Activated CD4-positive, alpha-beta T cell treated with anti-CD3 and anti-CD28 coated beads for 4 hours (primary cell): ENCODE measurements around the gene DSCAML1.

Experiments
- DNase-seq, 2 donors: peaks; one replicate each; pipeline ENCODE4 v3.0.0-alpha.2; 2020

DSCAML1 gene

DNA sequence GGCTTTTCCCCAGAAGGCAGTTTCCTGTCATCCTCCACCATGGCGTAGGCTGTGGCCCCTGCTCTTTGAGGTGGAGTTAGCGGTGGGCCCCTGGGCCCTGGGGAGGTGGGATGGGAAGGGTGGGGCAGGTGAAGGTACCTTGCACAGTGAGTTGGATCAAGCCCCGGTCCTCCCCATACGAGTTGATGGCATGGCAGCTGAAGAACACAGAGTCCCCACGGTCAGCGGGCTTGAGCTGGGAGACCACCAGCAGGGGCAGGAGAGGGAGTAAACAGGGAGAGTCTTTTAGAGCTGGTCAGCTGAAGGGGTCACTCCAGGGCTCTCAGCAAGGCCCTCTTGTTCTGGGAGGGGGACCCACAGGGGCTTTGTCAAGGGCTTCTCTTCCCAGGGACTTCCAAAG is 316.0 kb downstream of the DSCAML1 start:
- no peak for DNase-seq

DNA sequence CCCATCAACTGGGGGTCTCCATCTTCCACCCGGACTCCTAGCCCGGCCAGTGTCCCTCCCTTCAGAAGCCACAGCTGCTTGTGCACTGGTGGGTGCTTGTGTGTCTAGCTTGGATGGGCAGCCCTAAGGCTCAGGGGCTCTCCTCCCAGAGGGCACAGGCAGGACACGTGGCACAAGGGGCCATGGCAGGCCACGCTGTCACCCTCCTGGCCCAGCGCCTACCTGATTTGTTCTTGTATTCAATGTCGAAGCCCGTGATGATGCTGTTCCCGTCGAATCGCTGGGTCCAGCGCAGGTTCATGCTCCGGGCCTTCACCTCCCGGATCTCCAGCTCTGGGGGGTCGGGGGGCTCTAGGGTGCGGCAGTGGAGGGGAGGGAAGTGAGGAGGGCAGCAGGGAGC is 316.8 kb downstream of the DSCAML1 start:
- no peak for DNase-seq

DNA sequence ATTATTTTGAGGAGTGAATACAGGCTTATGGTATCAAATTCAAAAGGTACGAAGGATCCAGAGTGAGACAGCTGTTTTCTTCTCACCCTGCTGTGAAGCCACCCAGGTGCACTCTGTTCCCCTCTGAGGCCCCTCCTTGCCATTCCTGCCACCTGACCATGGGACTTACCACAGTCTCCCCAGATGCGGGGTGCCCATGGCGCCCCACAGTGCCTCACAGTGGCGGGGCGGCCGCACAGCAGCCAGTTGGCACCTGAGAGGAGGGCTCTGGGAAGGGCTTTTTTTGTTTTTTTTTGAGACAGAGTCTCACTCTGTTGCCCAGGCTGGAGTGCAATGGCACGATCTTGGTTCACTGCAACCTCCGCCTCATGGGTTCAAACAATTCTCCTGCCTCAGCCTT is 317.6 kb downstream of the DSCAML1 start:
- no peak for DNase-seq

DNA sequence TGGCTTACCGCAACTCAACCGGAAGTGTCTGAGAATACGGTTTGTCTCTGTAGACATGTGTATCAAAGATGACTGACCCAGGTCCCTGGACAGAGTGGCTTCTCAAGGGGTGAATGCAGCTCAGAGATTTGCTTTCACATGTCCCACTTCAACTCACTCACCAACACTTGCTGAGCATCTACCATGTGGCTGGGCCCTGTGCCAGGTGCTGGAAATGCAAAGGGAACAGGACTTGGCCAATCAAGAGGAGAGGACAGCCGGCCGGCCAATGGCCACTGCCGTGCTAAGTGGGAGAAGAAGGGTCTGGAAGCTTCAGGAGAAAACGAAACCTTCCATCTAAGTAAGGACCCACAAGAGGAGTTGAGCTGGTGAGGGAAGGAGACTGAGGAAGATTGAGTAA is 318.1 kb downstream of the DSCAML1 start:
- no peak for DNase-seq

DNA sequence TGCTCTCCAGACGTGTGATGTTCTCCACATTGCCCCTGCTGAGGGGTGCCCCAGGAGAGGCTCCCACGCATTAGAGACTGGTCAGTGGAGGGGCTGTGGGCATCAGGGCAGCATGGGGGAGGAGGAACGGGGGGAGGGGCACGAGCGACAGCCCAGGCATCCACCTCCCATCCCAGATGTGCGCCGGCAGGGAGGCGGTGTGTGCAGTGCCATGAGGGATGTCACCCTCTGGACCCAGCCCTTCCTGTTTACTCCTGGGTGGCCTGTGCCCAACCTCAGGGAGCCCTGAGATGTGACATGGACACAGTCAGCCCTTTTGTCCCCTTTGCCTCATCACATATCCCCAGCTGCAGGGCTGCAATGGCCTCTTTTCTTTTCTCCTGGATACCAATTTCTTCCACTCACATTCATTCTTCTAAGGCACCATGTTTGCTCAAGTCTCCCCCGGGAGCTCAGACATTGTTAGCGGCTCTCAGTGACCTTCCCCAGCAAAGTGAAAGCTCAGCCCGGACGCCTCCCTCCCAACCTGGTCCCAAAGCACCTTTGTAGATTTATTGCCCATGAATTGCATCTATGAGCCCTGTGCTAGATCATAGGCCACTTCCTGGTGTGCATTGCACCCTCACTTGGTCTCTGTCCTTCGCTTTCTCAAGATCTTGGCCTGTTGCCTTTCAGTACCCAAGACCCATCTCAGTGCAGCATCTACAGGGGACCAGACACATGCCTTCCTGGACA is 318.7 kb downstream of the DSCAML1 start:
- no peak for DNase-seq

DNA sequence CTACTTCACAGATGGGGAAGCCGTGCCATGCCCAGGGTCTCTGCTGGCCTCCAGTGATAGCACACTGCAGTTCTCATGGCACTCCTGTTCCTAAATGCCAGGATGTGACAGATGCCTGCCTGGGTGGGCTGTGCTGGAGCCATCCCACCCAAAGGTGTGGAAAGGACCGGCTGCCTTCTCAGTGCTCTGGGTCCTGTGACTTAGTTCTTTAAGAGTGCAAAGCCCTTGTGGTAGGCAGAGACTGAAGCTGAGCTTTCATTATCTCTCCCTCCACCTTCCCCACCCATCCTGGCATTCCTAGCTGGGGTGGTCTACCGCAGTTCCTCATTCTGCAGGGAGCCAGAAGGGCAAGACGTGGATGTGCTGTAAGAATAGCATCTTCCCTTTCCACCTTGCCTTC is 319.3 kb downstream of the DSCAML1 start:
- no peak for DNase-seq

DNA sequence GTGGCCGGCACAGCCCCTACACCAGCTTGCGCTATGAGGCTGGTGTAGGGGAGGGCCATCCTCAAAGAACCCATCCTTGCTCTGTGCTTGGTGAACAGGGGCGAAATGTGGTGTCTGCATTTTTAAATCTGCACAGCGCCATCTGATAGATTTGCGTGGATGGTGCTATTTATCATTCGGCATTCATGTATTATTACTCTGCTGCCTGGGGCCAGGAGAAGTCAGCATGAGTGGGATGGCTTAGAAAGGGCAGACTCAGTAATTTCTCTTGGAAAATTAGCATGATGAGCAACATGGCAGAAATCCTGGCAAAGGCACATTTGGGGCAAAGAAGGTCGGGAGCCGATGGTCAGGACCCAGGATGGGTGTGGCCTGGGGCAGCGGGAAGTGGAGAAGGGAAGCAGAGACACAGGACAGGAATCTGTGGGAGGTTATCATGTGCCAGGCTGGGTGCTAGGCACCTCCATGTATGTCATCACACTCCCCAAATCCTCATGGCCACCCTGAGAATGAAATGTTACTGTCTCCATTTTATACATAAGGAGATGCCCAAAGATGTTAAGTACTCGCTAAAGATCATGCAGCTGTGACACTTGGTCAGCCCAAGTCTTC is 320.4 kb downstream of the DSCAML1 start:
- DNase-seq = no peak

DNA sequence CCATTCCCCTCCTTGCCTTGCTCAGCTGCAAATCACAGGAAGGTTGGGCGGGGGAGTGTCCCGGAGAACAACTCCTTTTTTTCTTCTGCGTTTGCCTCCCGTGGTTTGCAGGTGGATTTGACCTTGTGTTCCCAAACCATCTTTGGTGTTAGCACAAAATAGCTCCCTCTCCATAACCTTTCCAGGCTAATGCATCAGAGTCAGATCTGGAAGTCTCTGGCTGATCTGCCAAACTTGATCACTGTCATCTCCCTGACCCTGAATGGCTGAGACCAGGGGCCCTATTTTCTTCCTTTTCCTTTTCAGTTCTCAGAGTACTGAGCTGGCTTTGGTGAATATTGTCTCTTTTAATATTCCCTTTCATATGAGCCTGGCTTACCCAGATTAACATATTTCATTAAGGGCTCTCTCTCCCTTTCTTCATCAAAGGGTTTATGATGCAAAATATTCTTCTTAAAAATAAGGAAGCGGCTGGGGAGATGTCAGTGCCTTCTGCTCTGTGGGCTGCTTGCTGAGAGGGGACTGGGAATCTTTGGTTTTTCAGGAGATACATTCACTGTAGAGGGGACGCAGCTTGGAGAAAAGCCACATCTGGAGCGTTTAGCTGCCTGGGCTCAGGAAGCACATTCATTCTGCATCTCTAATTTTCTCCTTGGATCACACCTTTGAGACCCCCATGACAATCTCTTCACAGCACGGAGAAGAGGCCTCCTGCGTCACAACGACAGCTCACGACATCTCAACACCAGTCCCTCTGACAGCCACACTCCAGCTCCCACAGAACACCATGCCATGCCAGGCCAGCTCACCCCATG is 321.1 kb downstream of the DSCAML1 start:
- no peak for DNase-seq

DNA sequence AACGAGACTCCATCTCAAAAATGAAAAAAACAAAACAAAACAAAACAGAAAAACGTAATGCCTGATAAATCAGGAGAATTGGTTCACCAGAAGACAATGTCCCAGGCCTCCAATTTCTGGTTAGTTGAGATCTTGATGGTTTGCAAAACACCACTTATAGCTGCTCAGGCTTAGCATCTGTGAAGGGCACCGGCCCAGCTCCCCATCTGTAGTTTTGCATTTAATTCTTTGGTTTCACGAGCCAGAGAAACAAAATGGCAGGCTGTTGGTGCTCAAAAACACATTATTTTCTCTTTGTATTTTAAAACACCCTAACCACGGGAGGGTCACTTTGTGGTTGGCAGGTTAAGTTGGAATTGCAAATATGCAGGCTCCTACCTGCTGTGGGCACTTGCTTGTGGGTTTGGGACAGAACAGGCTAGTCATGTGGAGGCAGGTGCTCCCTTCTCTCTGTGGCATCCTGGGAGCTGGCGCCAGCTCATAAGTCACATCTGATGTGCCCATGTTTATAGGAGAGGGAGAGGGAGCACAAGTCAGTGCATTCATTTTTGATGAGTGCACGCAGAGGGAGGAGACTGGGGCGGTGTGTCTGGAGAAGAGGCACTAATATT is 323.4 kb downstream of the DSCAML1 start:
- no peak for DNase-seq

DNA sequence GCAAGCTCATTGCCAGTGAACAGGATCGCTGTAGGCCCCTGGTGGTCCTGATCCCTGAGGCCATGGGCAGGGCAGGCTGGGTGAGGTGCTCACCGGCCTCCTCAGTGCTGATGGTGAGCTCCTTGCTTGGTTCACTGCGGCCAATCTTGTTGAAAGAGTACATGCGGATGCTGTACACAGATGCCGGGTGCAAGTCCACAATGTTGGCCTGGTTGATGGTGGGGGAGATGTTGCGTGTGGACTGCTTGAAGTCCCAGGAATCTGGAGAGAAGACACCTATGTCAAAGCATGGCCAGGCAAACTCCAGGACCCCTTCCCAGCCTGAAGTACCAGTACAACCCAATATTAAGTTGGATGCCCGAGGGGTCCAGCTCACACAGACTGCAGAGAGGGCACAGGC is 325.2 kb downstream of the DSCAML1 start:
- no peak for DNase-seq

DNA sequence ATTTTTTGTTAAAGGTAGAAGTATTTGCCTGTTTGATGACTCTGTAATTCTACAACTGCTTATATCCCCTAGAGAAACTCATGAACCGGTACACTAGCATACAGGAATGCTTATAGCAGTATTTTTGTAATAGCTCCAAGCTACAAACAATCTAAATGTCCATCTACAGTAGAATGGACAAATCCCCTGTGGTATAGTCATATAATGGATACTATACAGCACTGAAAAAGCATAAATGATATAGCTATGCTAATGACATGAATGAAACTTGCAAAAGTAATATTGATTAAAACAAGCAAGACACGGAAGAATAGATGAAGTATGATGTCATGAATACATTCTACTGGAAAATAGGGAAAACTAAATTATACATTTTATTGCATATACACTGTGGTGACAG is 326.4 kb downstream of the DSCAML1 start:
- no peak for DNase-seq

DNA sequence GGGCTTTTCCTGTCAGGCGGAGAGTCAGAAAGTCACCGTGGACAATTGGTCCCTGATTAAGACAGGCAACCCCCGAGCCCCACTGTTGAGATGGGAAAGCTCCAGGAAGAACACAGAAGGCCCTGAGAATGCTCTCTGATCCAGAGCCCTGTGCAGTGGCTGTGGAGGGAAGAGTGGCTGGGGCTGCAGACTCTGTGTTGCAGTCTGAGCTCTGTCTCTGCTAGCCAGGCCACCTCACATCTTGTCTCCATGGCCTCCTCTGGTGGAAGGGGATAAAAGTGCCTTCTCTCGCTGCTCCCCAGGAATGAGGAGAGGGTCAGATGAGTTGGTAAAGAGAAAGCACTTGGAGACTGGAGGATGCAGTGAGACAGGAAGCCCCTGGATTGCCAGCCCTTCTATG is 328.1 kb downstream of the DSCAML1 start:
- DNase-seq = no peak

DNA sequence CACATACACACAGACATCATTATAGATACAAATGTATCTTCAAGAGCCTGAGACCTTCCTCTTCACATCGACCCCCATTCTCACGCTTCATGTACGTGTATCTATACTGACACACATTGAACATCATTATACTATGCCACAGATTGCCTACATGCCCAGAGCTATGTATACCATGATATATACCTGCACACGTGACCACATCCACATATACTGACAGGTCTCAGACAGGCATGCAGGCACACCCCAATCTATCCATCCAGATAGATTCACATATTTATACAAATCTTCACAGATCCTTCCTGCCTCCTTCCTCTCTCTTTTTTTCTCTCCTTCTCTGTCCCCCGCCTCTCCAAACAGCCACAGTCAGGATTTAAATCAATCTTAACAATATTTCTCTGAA is 329.2 kb downstream of the DSCAML1 start:
- no peak for DNase-seq

DNA sequence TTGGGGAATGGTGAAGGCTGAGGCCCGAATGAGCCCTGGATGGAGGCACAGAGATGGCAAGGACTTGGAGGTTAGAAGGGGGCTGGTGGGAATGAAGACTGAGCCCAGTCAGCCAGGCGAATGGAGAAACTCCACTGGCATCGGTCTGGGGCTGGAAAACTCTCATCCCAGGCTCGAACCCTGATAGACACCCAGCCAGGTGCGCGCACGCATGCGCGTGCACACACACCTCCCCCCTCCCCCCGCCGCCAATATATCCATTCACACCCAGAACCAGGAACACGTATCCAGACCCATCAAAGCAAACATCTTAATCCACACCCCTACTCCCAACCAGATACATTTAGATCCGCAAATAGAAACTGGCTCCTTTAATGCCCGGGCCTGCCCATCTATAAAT is 330.1 kb downstream of the DSCAML1 start:
- DNase-seq = no peak

DNA sequence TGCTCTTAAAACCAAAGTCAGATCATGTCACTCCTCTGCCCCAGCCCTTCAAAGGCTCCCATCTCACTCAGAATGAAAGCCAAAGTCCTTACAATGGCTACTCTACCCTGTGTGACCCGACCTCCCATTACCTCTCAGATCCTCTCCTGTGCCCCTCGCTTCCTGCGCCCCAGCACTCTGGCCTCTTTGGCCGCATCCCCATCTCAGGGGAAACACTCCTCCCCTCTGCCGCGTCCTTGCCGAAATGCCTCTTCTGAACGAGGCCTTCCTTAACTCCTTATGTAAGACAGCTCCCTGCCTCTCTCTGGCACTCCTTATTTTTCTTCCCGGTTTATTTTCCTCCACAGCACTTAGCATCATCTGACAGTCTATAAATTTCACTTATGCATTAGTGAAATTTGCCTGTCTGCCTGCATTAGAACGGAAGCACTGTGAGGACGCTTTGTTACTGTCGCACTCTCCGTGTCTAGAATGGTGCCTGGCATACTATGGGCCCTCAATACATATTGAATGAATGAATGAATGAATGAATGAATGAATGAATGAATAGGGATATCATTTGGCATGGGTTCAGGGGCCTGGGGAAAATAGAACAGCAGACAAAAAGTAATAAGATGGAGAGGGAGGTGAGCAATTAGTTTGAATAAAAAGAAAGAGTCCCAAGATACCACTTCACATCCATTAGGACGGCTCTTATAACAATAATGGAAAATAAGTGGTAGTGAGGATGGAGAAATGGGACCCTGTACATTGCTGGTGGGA is 331.6 kb downstream of the DSCAML1 start:
- DNase-seq = no peak

DNA sequence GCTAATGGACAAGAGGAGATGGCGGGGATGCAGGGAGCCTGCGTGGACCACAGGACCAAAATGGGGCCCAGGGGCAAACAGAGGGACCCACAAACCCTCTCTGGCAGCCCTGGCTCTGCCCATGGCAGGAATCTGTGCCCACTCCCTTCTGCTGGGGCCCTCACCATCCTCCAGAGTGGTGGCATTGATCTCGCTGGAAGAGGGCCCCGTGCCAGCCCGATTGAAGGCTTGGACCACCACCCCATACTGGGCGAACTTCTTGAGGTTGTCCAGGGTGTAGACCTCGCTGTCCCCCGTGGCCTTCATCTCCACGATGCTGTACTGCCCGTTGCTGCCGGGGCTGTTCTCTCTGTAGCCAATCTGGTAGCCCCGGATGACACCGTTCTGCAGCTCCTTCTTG is 332.2 kb downstream of the DSCAML1 start:
- DNase-seq = no peak

DNA sequence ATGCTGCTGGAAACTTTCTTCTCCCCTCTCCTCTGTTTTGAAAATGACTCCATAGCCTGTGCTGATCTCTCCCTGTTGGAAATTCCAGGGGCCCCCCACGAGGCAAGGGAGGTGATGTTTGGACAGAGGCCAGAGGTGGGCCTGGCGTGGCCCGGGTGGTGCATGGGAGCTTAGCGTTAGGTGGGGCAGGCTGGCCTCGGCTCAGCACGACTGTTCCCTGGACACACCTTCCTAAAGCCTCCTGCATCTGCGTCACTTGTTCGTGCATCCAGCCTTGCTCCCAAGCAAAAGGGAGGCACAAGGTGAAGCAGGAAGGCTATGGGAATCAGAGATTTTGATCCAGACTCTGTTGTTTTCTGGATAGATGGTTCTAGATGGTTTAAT is 334.2 kb downstream of the DSCAML1 start:
- DNase-seq = no peak

DNA sequence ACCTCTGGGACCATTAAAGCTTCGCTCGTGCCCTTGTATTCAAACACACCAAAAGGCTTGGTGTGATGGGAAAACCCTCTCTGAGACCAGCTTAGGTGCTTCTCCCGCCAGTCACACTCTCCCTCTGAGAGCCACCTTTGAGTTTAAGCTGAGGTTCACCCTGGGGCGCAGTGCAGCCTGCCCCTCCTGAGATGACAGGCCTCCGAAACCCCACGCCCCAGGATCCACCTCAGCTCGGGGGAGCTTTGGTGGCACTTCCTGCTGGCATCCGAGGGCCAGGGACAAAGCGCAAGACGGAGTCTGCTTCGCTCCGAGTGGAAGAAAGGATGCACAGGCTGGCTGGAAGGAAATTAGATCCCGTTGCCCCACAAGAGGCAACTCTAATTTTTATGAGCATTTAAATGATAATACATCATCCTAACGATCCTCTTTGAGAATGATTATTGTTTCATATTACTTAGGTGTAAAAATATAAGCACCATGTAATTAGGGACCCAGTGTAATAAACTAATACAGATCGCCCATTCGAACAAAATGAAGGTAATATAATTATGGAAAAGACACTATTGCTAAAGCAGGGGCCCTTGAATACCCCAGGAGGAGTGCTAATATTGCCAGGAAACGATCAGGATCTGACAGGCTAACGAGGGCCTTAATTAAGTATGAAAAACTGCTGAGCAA is 334.7 kb downstream of the DSCAML1 start:
- no peak for DNase-seq

DNA sequence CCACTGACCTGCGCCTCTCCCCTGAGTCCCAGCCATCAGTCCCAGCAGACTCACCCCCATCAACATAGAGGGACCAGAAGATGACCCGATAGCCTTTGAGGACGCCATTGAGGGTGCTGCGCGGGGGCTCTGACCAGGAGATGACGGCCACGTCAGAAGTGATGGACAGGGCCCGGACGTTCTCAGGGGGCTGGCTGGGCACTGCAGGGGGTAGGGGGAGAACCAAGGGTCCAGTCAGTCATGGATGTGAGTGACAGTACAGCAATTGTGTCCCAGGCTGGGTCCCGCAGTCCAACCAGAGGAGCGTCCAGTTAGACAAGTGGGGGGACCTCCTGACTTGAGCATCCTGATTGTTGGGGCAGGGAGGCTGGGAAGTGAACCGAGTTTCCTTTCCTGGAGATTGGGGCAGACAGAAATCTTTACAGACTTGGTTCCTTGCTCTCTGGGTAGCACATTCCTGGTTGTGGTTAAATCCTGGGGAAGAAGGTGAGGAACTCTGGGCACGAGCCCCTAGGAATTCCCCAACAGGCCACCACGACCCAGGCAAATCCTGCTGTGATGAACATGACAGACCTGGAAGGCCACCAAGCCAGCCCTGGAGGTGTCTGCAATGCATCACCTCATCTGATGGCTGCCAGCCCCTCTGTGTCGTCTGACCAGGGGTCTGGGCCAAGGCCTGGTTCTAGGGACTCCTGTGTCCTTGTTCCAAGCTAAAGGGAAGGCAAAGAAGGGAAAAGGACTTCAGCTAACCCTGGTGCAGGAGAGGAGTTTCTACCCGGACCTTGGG is 335.4 kb downstream of the DSCAML1 start:
- DNase-seq = no peak

DNA sequence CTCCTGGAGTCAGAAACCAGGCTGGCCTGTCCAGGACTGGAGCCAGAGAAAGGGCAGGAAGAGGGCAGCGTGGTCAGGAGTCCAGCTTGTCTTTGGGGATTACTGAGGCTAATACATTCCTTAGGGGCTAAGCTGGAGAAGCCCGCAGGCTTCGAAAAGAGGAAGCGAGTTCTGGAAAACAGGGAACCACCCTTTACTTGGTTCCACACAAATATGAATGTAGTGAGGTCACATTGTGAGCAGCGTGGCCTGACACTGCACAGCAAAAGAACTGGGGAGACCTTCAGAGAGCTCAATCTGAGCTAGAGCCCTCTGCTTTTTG is 337.1 kb downstream of the DSCAML1 start:
- DNase-seq = no peak

DNA sequence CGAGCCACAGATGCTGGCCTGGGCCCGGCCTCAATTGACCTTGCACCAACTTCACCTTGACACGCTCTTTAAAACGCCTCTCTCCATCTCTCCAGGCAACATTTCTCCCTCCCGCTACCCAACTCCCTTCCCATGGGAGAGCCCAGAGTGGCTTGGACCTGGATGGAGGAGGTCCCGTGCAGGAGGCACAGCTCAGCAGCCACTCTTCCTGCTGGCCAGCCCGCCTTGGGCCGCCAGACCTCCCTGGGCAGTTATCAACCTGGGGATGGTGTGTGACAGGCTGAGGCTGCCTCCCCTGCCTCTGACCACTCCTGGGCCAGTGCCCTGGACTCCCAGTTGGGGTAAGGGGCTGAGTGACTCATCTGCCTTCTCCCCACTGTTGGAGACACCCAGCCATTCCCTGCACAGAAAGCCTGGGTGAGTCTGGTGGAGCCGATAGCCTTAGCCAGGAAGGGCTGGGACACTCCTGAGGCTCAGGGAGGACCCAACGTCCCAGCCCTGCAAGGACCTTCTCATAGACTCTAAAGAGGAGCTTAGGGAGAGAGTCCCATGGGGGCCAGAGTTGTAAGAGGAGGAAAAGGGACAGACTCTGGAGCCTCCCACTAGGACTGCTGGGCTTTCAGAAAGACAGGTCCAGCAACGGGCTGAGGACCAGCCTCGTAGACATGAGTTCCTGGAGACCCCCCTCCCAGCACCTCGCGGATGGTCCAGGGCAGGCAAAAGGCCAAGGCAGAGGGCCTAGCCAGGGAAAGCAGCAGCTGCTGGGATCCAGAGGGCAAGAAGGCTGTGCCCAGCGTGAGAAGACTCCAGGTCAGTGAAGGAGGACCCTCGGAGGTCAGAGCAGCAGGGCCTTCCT is 337.7 kb downstream of the DSCAML1 start:
- no peak for DNase-seq
